Activated T-cell treated with anti-CD3 and anti-CD28 coated beads, Interleukin-2, amount 50 U/mL, for 1 hour (primary cell): ENCODE results near the gene FUT3.
A peak's percentile ranks its signal among the peaks of the same experiment; 100 is the strongest.

ENCODE experiments used
- DNase-seq: peaks from one replicate; pipeline ENCODE4 v3.0.0-alpha.2; 2020

Gene FUT3

GRCh38 chr19:5822181-5822844, 28.9 kb downstream of the FUT3 start:
- DNase-seq, result no peak

DNA sequence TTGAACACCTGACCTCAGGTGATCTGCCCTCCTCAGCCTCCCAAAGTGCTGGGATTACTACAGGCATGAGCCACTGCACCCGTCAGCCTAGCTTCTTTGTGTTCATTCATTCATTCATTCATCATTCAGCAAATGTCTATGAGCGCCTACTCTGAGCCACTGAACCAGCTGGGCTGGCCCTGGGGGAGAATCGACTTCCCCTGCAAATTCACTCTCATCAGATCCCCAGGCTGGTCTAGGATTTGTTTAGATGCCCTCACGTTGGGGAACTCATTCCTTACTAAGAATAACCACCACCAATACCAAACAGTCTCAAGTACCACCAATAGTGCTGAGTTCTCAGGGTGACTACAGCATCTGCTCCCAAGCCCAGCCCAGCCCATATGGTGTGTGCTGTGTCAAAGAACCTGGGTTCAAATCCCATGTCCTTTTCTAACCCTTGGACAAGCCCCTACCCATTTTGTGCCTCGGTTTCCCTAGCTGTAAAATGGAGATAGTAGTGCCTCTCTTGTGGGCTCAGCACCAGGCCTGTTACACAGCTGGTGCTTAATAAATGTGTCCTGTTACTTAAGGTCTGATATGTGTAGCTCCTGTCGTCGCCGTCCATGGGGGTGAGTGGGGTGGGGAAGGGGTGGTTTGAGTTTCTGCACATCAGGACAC, 29.6 kb downstream of the FUT3 start:
- no peak for DNase-seq

GRCh38 chr19:5820785-5821184, 30.5 kb downstream of the FUT3 start:
- DNase-seq, result no peak

GRCh38 chr19:5818594-5818993, 32.7 kb downstream of the FUT3 start:
- no peak for DNase-seq

- no peak for DNase-seq
Observed at GRCh38 chr19:5817218-5817617, 34.0 kb downstream of the FUT3 start.

DNA sequence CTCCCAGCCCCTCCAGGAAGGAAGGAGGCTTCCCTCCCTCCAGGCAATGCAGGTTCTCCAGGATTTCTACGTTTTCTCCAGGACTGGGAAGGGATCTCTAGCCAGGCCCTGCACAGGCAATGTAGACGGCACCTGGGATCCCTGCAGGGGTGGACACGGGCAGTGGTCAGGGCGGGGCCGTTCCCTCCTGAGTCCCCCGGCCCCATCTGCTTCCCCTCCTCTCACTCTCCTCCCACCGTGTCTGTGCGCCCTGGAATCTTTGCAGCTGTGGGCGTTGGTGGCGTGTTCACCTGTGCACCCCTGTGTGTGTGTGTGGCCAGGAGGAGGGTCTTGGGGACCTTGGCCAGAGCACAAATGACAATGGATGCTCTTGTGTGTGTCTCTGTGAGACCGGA, 36.4 kb downstream of the FUT3 start:
- DNase-seq, result no peak

DNA sequence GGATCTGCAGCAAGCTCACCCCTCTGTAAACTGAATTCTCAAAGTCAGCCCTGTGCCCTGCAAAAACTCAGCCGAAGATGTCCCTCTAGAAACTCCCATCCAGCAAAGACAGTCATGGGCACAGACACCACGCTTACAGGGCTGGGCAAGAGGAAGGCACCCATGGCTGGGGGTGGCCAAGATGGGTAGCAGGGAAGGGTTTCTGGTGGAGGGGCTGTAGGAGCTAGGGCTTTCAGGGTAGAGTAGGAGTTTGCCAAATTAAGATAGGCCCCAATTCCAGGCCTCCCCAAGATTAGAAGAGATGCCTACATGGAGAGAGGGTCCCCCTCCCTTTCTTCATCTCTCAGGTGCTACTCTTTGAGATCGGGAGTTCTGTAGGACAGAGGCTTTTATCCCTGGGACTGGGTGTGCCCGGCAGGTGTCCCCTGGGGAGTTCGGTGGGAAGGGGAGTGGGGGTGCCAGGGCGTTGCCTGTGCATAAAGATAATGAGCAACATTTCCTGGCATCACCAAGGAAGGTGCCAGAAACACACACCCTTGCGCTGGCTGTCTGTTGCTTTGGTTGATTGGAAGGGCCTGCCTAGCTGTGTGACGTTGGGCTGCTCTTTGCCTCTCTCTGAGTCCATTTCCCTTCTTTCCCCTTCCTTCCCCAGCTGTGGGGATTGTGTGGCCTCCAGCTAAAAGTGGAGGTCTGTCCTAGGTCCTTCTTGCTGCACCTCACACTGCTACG, 37.0 kb downstream of the FUT3 start:
- DNase-seq, result no peak

GRCh38 chr19:5811117-5811516, 40.1 kb downstream of the FUT3 start:
- DNase-seq, result no peak

DNA sequence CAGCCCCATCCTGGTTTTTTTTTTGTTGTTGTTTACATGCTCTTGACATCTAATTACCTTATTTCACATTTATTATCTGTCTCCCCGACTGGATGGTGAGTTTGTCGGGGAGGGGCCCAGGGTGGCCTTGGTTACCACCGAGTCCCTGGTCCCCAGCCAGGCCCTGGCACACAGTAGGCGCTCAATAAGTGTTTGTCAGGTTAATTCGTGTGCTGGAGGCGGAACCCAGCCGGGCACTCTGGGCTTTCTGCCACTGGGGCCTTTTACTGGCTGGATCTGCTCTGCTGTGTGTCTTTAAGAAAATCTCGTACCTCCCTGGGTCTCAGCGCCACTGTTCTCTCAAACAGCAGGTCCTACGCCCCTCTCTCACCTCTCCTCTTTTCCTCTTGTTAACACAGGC, 41.8 kb downstream of the FUT3 start:
- DNase-seq, result no peak

DNA sequence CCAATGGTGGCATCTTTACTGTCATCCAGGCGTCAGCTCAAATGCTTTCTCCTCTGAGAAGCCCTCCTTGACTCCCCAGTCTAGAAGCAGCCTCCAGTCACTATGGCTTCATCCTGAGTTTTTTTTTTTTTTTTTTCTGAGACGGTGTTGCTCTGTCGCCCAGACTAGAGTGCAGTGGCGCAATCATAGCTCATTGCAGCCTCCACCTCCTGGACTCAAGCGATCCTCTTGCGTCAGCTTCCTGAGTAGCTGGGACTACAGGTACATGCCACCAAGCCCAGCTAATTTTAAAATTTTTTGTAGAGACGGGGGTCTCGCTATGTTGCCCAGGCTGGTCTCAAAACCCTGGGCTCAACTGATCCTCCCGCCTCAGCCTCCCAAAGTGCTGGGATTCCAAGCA, 42.2 kb downstream of the FUT3 start:
- no peak for DNase-seq

DNA sequence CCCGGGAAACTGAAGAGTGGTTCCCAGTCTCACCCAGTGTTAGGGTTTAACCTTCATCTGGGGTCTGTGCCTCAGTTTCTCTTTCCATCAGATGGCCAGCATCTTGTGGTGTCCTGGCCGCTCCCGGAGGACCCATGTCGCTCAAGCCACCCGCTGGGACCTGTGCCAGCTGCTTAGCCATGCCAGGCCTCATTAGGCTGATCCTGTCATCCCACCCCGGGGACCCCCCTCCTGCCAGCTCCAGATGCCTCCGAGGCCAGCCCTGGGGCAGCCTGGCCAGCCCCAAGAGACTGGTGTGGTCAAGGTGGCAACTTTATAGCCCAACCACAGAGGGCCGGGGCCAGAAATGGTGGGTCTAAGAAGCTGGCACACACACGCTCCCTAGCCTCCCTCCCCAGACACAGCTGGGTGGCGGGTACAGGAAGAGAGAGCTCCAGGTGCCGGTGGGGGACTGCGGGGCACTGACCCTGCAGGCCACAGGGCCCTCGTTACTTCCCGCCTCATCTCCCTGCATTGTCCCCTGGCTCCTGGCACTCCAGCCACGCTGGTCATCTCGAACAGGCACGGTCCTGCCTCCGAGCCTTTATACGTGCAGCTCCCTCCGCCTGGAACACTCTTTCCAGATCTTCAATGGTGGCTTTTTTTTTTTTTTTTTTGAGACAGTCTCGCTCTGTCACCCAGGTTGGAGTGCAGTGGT, 43.0 kb downstream of the FUT3 start:
- no peak for DNase-seq

DNA sequence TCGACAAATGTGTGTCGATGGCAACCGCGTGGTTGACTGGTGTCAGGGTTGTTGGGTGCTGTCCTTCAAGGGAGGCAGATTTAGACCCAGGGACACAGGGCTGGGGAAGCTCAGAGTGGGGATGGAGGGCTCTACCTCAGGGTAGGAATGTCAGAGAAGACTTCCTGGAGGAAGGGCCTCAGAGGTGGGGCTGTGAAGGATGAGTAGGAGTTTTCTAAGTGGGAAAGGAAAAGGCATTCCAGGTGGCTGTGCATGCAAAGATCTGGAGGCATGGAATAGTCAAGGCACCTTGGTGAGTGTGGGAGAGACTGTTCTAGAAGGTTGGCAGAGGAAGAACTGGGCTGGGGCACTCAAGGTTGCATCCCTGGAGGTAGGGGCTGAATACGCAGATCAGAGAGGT, 44.3 kb downstream of the FUT3 start:
- DNase-seq, result no peak

DNA sequence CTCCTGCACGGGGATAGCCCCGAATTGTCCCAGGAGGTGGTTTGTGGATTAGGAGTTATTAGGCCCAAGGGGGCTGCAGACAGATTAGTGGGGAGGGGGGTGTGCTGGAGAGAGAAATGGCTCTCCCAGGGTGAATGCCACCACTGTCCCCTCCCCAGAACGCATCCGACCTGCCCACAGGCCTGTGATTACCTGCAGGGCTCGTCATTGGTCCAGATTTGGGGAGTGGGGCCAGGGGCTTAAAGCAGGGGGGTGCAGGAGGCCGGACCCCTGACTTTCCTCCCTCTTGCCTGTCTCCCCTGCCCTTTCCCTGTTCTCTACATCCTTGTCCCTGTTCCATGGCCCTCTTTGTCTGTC, 45.1 kb downstream of the FUT3 start:
- no peak for DNase-seq

GRCh38 chr19:5805462-5806132, 45.7 kb downstream of the FUT3 start:
- peak; percentile 72 for DNase-seq

DNA sequence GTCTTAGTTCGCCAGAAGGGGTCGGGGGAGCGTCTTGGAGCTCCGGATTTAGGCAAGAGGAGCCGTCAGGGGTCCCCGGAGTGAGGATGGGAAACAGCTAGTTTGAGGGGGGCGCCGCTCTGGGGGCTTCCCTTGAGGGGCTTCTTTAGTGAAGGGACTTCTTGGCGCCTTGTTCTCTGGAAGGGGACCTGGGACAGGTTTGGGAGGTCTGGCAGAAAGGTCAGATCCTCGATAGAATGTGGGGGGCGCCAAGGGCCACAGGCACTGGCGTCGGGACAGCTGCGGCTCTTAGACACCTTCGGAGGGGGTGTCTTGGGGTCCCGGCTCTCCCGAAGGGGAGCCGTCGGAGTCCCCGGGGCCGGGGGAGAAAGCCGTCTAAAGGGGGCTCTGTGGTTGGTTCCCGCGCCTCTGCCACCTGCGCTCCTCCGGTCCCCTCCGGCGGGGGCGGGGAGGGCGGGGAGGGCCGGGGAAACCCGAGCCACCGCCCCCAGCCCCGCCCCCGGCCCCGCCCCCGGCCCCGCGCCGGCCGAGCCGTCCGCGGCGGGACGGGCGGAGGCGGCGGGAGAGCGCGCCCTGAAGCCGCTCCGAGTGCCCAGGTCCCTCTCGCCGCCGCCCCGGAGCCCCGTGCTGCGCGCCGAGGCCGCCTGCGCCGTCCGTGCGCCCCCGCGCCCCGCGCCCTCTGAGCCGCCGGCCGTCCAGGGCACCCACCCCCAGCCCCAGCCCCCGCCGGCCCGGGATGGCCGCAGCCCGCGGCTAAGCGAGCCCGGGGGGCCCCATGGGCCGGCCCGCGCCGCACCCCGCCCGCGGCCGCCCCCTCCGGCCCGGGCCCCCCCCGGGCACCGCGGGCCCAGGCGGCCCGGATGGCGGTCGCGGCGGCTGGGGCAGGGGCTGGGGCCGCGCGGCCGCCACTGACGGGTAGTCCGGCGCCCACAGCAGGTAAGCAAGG, 46.5 kb downstream of the FUT3 start, which contains the start of gene NRTN:
TSS of gene NRTN (plus strand) at position 552 of the 946 bp plus-strand sequence. CDS start 19,099 bp downstream, outside the sequence.
- DNase-seq, result peak; percentile 69

- DNase-seq, result peak; percentile 97
Observed at GRCh38 chr19:5803752-5804515, 47.3 kb downstream of the FUT3 start.

DNA sequence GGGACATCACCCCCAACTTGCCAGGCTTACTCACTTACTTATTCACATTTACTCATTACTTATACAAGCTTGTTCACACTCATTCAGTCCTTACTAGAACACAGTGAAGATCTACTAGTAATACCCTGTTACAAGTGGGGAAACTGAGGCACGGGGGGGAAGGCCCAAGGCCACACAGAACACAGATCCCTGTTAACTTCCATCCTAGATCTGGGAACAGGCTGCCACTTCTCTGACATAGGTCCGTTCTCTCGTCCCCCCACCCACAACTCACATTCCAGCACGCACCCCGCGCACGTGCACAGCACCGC, 47.9 kb downstream of the FUT3 start:
- no peak for DNase-seq

DNA sequence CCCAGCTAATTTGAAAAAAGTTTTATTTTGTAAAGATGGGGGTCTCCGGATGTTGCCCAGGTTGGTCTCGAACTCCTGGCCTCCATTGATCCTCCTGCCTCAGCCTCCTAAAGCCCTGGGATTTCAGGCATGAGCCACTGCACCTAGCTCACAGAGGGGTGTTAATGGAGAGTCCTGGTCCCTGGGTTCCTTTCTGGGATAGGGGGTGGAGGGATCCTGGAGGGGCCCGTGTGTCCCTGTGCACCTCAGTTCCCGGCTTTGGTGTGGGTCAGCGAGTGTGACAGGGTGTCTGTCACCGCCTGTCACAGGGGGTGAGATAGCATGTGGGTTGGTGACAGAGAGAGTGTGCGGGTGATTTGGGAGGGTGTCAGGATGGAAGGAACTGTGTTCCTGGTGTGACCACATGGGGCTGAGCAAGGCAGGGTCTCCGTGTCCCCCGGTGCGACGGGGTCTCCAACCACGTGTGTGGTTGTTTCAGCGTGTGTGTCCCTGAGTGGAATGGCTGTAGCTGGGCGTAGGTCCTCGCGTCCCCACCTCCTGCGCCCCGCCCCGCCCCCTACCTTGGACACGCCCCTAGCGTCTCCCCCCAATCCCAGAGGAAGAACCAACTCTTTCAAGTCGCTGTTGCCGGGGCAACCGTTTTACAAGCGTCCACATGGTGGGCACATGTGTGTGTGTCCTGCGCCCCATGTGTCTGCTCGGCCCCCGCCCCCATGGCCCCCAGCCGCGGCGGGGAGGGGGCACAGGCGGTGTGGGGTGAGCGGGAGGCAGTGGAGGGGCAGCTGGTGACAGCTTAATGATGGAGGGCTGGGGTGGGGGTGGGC, 49.2 kb downstream of the FUT3 start:
- DNase-seq, result no peak

- no peak for DNase-seq
Observed at GRCh38 chr19:5800361-5801270, 50.6 kb downstream of the FUT3 start.
